Loucy (cell line): ENCODE results near the gene AFF3.

Source experiments
- H2AFZ ChIP-seq: fragments of 200-600 bp; sonication (generic); 2 replicates; pipeline ENCODE4 v1.6.0; 2016; ENCODE audit warnings: antibody characterized with exemption, mild to moderate bottlenecking, low read length, moderate library complexity
- H3F3A ChIP-seq: fragments of 200-600 bp; 2 replicates; pipeline ENCODE4 v1.6.0; 2016; ENCODE audit warnings: antibody characterized with exemption, low read depth, mild to moderate bottlenecking
- H3K27me3 ChIP-seq: fragments of 200-600 bp; sonication (generic); 2 replicates; pipeline ENCODE4 v1.6.1; 2014; ENCODE audit warnings: low read length, mild to moderate bottlenecking; ENCODE audit not compliant: insufficient read depth, poor library complexity, severe bottlenecking
- H3K36me3 ChIP-seq: fragments of 200-600 bp; sonication (generic); 2 replicates; pipeline ENCODE4 v1.6.1; 2016; ENCODE audit warnings: low read length; ENCODE audit not compliant: insufficient read depth
- H3K4me1 ChIP-seq: fragments of 200-600 bp; sonication (generic); 2 replicates; pipeline ENCODE4 v1.5.1; 2014; ENCODE audit warnings: low read length, mild to moderate bottlenecking; ENCODE audit not compliant: insufficient read depth, poor library complexity, severe bottlenecking
- H3K4me2 ChIP-seq: fragments of 200-600 bp; sonication (generic); 2 replicates; pipeline ENCODE4 v1.6.0; 2014; ENCODE audit warnings: antibody characterized with exemption, low read length, low read depth, mild to moderate bottlenecking; ENCODE audit not compliant: poor library complexity, severe bottlenecking
- H3K4me3 ChIP-seq: fragments of 200-600 bp; sonication (generic); 2 replicates; pipeline ENCODE4 v1.5.1; 2014; ENCODE audit warnings: low read length, mild to moderate bottlenecking, mixed read lengths; ENCODE audit not compliant: poor library complexity, severe bottlenecking
- H3K79me2 ChIP-seq: fragments of 200-600 bp; sonication (generic); 2 replicates; pipeline ENCODE4 v1.6.1; 2014; ENCODE audit warnings: low read length; ENCODE audit not compliant: insufficient read depth
- H3K9ac ChIP-seq: fragments of 200-600 bp; sonication (generic); 2 replicates; pipeline ENCODE4 v1.6.0; 2014; ENCODE audit warnings: mild to moderate bottlenecking, low read depth, low read length, moderate library complexity; ENCODE audit not compliant: poor library complexity, severe bottlenecking
- H3K9me2 ChIP-seq: fragments of 200-600 bp; sonication (generic); replicated peaks from 2 replicates; pipeline ENCODE4 v1.6.1; 2016; ENCODE audit warnings: low read depth, low read length, mixed read lengths
- H3K9me3 ChIP-seq: fragments of 200-600 bp; sonication (generic); 2 replicates; pipeline ENCODE4 v1.6.1; 2014; ENCODE audit warnings: mild to moderate bottlenecking, antibody characterized with exemption, low read length, low read depth; ENCODE audit not compliant: insufficient read depth
- H4K20me1 ChIP-seq: fragments of 200-600 bp; sonication (generic); 2 replicates; pipeline ENCODE4 v1.6.0; 2014; ENCODE audit warnings: antibody characterized with exemption, low read length, mild to moderate bottlenecking; ENCODE audit not compliant: insufficient read depth, poor library complexity, severe bottlenecking
- CTCF ChIP-seq: fragments of 200-600 bp; sonication (generic); conservative IDR thresholded peaks from 2 replicates; pipeline ENCODE4 v1.5.1; 2014; ENCODE audit warnings: mild to moderate bottlenecking, antibody characterized with exemption, low read length
- EZH2phosphoT487 ChIP-seq: fragments of 200-600 bp; IDR thresholded peaks from 2 replicates; pipeline ENCODE4 v1.6.1; 2018; ENCODE audit warnings: antibody characterized with exemption, mild to moderate bottlenecking, moderate library complexity, borderline replicate concordance

AFF3 gene

GRCh38 chr2:99845296-99845695 is 297.1 kb downstream of the AFF3 start:
- H3K9ac ChIP-seq: no peak overlapping the region
- no peaks in the 10 kb centered on the region for H3K36me3 ChIP-seq
- H3K9me3 ChIP-seq: no peaks in the 10 kb centered on the region
- H4K20me1 ChIP-seq: no peaks in the 10 kb centered on the region
- H3K27me3 ChIP-seq: no peaks in the 10 kb centered on the region
- H3K9me2 ChIP-seq: no peaks in the 10 kb centered on the region
- H3F3A ChIP-seq: no peaks in the 10 kb centered on the region
- no peak overlapping the region for H3K4me3 ChIP-seq
- no peak for TF ChIP-seq CTCF
- TF ChIP-seq EZH2phosphoT487: no peak
- H3K79me2 ChIP-seq: no peaks in the 10 kb centered on the region
- no peaks in the 10 kb centered on the region for H3K4me1 ChIP-seq
- no peak overlapping the region for H3K4me2 ChIP-seq
- no peak overlapping the region for H2AFZ ChIP-seq

- no peak overlapping the region for H3K4me3 ChIP-seq
- H3K79me2 ChIP-seq: no peaks in the 10 kb centered on the region
- no peaks in the 10 kb centered on the region for H3K27me3 ChIP-seq
- H3K36me3 ChIP-seq: no peaks in the 10 kb centered on the region
- H3K4me2 ChIP-seq: no peak overlapping the region
- H3F3A ChIP-seq: no peaks in the 10 kb centered on the region
- no peak for TF ChIP-seq EZH2phosphoT487
- no peak for TF ChIP-seq CTCF
- no peaks in the 10 kb centered on the region for H4K20me1 ChIP-seq
- no peak overlapping the region for H3K9ac ChIP-seq
- peaks cover 15% of the 10 kb centered on the region for H3K4me1 ChIP-seq
- H3K9me3 ChIP-seq: no peaks in the 10 kb centered on the region
- no peaks in the 10 kb centered on the region for H3K9me2 ChIP-seq
- no peak overlapping the region for H2AFZ ChIP-seq
Measured at GRCh38 chr2:99842451-99842850, 299.9 kb downstream of the AFF3 start.

- TF ChIP-seq EZH2phosphoT487: no peak
- no peak for TF ChIP-seq CTCF
- no peaks in the 10 kb centered on the region for H3K27me3 ChIP-seq
- peaks cover 22% of the 10 kb centered on the region for H3K4me1 ChIP-seq
- H3K4me3 ChIP-seq: no peak overlapping the region
- no peaks in the 10 kb centered on the region for H4K20me1 ChIP-seq
- no peak overlapping the region for H3K4me2 ChIP-seq
- no peak overlapping the region for H2AFZ ChIP-seq
- no peaks in the 10 kb centered on the region for H3K9me2 ChIP-seq
- no peak overlapping the region for H3K9ac ChIP-seq
- H3K9me3 ChIP-seq: no peaks in the 10 kb centered on the region
- no peaks in the 10 kb centered on the region for H3F3A ChIP-seq
- no peaks in the 10 kb centered on the region for H3K79me2 ChIP-seq
- no peaks in the 10 kb centered on the region for H3K36me3 ChIP-seq
Measured at GRCh38 chr2:99841749-99842148, 300.6 kb downstream of the AFF3 start.
